Neural crest cell (in vitro differentiated cells): ENCODE measurements around the gene DISC1. TPM values are rescaled to one million over a fixed set of nuclear protein-coding genes. Genes with fewer than 3 reads are reported as not detected.

Experiments used
- DNase-seq: peaks from one replicate; pipeline ENCODE4 v3.0.0; 2021; ENCODE audit warnings: low read depth, mixed read lengths, low spot score
- H3K27ac Mint-ChIP-seq: one replicate; pipeline ENCODE4 v1.8.0; 2021; ENCODE audit warnings: mild to moderate bottlenecking, mixed read lengths; ENCODE audit not compliant: unreplicated experiment
- H3K27me3 Mint-ChIP-seq: 2 replicates; pipeline ENCODE4 v1.8.0; 2021; ENCODE audit warnings: low read depth, mild to moderate bottlenecking, mixed read lengths
- H3K36me3 Mint-ChIP-seq: 2 replicates; pipeline ENCODE4 v1.8.0; 2021; ENCODE audit warnings: low read depth, mild to moderate bottlenecking, mixed read lengths
- H3K4me1 Mint-ChIP-seq: 2 replicates; pipeline ENCODE4 v1.8.0; 2021; ENCODE audit warnings: mixed read lengths
- H3K4me3 Mint-ChIP-seq: one replicate; pipeline ENCODE4 v1.8.0; 2021; ENCODE audit warnings: mild to moderate bottlenecking, mixed read lengths
- H3K9me3 Mint-ChIP-seq: 2 replicates; pipeline ENCODE4 v1.8.0; 2021; ENCODE audit warnings: mixed read lengths
- total RNA-seq: library from RNA; stranded (reverse); gene quantifications from 2 replicates; pipeline ENCODE4 v1.2.1, GENCODE V29; 2021
- TF ChIP-seq, protein P1 (sequence below): fragments of 200-600 bp; sonication (generic); conservative IDR thresholded peaks from 2 replicates; pipeline ENCODE4 v1.5.0; 2021; ENCODE audit warnings: antibody characterized with exemption, mild to moderate bottlenecking

DISC1 gene
- total RNA-seq, 1 donor from 2014 or later: 13.7 TPM

DNA sequence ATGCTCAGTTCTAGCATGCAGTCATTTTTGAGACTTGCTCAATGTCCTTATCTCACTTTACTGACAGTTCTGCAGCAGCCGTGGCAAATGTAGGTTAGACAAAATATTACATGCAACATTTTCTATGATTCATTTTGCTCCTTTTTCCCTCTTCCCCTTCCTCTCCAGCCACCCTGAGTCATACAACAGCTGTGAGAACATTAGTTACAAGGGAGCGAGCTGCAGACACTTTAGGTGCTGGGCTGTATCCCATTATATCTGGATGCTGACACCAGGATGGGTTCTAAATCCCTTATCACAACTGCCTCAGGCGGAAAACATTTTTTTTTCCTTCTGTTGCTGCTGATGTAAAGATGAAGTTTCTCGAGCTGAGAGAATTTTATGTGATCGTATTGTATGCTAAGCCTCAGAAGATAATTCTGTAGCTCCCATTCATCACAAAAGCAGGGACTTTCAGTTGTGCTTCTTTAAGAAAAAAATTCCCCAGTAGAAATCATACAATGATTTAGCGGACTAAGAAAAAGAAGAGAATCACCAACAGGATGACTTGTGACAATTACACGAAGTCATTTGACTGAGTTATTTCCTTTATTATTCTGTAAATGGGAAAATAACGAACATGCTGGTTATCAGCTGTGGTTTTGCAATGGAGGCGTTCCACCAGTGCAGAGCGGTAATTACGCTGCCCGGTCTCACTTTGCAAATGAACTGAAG is 345.0 kb downstream of the DISC1 start:
- Mint-ChIP-seq H3K4me3 (no peak overlapping the region), H3K27me3 (no peaks in the 10 kb centered on the region), H3K9me3 (peaks cover 2% of the 10 kb centered on the region), H3K4me1 (peaks cover 3% of the 10 kb centered on the region), H3K27ac (no peak overlapping the region), H3K36me3 (peaks cover 7% of the 10 kb centered on the region)
- TF ChIP-seq, protein P1, sequence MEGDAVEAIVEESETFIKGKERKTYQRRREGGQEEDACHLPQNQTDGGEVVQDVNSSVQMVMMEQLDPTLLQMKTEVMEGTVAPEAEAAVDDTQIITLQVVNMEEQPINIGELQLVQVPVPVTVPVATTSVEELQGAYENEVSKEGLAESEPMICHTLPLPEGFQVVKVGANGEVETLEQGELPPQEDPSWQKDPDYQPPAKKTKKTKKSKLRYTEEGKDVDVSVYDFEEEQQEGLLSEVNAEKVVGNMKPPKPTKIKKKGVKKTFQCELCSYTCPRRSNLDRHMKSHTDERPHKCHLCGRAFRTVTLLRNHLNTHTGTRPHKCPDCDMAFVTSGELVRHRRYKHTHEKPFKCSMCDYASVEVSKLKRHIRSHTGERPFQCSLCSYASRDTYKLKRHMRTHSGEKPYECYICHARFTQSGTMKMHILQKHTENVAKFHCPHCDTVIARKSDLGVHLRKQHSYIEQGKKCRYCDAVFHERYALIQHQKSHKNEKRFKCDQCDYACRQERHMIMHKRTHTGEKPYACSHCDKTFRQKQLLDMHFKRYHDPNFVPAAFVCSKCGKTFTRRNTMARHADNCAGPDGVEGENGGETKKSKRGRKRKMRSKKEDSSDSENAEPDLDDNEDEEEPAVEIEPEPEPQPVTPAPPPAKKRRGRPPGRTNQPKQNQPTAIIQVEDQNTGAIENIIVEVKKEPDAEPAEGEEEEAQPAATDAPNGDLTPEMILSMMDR: no peak
- DNase-seq: no peak

DNA sequence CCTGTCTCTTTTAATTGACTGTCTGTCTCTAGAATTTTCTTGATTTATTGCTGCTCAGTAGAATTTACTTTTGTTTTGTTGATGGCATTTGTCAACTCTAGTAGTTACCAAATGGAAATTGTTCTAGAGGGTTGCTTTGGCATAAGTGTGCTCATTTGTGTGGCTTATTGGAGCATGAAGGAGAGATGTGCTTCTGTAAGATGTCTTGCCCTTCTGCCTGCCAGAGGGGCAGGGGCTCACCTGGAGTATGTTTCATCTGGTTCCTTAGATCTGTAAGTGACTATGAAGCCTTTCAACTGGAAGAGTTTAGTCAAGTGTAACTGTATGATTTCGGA is 345.5 kb downstream of the DISC1 start:
- Mint-ChIP-seq H3K9me3 (peaks cover 4% of the 10 kb centered on the region), H3K27me3 (no peaks in the 10 kb centered on the region), H3K4me3 (no peak overlapping the region), H3K4me1 (peaks cover 3% of the 10 kb centered on the region), H3K36me3 (peaks cover 9% of the 10 kb centered on the region), H3K27ac (peak overlapping the region; percentile 35)
- TF ChIP-seq, protein P1: no peak
- DNase-seq: no peak

DNA sequence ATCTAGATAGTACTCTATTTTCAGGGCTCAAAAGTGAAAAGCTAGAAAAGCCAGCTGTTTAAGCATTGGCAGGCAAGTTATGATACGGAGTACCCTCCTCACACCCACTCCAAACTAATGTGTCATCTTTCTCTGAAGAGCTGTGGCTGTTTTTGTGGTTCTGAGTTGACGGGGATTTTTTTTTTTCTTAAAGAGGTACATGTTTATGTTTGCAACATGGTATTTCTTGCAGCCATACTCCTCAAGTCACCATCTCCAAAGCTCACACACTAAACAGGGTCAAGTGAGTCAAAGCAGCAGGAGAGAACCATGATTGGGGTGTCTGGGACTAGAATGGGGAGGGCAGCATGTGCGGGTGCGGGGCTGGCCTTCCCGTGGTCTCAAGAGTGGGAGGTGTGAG is 347.2 kb downstream of the DISC1 start:
- Mint-ChIP-seq H3K4me3 (no peak overlapping the region), H3K4me1 (peaks cover 3% of the 10 kb centered on the region), H3K9me3 (peaks cover 11% of the 10 kb centered on the region), H3K36me3 (peaks cover 13% of the 10 kb centered on the region), H3K27ac (no peak overlapping the region), H3K27me3 (no peaks in the 10 kb centered on the region)
- DNase-seq: no peak
- TF ChIP-seq, protein P1: no peak

DNA sequence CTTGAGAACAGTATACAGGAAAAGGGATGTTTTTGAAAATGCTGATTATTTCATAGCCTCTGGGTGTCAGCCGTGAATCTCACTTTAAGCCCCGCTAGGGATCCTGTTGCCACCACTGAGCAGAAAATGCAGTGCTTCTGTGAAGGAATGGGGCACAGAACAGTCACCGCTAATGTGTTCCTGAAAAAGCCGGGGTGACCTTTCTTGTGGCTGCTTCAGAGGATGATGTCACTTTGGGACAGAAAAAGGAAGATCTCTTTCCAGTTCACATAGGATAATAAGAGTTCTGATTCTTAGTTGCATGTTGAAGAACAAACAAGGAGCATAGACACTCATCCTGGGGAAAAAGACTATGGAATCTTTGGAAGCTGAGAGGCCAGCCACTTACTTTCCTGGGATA is 349.6 kb downstream of the DISC1 start:
- H3K27me3 Mint-ChIP-seq: no peaks in the 10 kb centered on the region
- DNase-seq: no peak
- peaks cover 11% of the 10 kb centered on the region for H3K36me3 Mint-ChIP-seq
- H3K9me3 Mint-ChIP-seq: peaks cover 11% of the 10 kb centered on the region
- TF ChIP-seq, protein P1: no peak
- no peak overlapping the region for H3K4me3 Mint-ChIP-seq
- peaks cover 3% of the 10 kb centered on the region for H3K4me1 Mint-ChIP-seq
- no peak overlapping the region for H3K27ac Mint-ChIP-seq

DNA sequence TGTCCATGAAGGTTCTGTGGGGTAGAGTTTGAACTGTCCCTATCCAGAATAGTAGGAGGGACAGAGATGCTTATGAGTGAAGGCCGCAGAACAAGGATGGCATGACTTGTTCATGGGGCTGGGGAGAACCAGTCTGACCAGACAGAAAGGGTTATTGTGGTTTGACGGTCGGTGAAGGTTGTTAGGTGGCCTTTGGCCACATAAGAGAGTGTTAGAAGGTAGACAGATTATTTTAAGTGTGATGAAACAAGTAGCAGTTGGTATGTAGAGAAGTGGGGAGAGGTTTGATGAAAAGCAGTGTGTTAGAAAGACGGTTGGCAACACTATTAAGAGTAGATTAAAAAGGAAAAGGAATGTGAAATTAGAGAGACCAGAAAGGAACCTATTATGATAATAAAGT is 355.1 kb downstream of the DISC1 start:
- Mint-ChIP-seq H3K4me1 (peaks cover 4% of the 10 kb centered on the region), H3K27ac (no peak overlapping the region), H3K4me3 (no peak overlapping the region), H3K36me3 (peaks cover 5% of the 10 kb centered on the region), H3K9me3 (peaks cover 7% of the 10 kb centered on the region), H3K27me3 (no peaks in the 10 kb centered on the region)
- DNase-seq: no peak
- TF ChIP-seq, protein P1: no peak
